NCI-H128 (cell line): Measurements from ENCODE around the gene KDM5C.

Experiments
- DNase-seq: peaks from one replicate; lab custom pipeline; 2025; ENCODE audit not compliant: unreplicated experiment; lab: John Stamatoyannopoulos, UW

Gene KDM5C

GRCh38 chrX:53251307-53251706, 26.3 kb upstream of the KDM5C start:
- no peak for DNase-seq

GRCh38 chrX:53250556-53250955, 25.5 kb upstream of the KDM5C start:
- no peak for DNase-seq

GRCh38 chrX:53249408-53250042, 24.5 kb upstream of the KDM5C start:
- DNase-seq = no peak

GRCh38 chrX:53247928-53248327, 22.9 kb upstream of the KDM5C start:
- DNase-seq = no peak

GRCh38 chrX:53246231-53246630, 21.2 kb upstream of the KDM5C start:
- no peak for DNase-seq

GRCh38 chrX:53244610-53245009, 19.6 kb upstream of the KDM5C start:
- no peak for DNase-seq

- no peak for DNase-seq
These were observed 17.3 kb upstream of the KDM5C start for GRCh38 chrX:53242310-53242709.

GRCh38 chrX:53241558-53241957, 16.6 kb upstream of the KDM5C start:
- no peak for DNase-seq

- DNase-seq = no peak
These were observed 14.5 kb upstream of the KDM5C start for GRCh38 chrX:53239474-53239873.

GRCh38 chrX:53237056-53237455, 12.0 kb upstream of the KDM5C start:
- no peak for DNase-seq

- DNase-seq = no peak
These were observed 11.1 kb upstream of the KDM5C start for GRCh38 chrX:53236025-53236679.

- no peak for DNase-seq
These were observed 10.6 kb upstream of the KDM5C start for GRCh38 chrX:53235566-53235965.

GRCh38 chrX:53234484-53234883, 9.5 kb upstream of the KDM5C start:
- DNase-seq = no peak

- no peak for DNase-seq
These were observed 8.5 kb upstream of the KDM5C start for GRCh38 chrX:53233536-53233935.

GRCh38 chrX:53230116-53230515, 5.1 kb upstream of the KDM5C start:
- no peak for DNase-seq

GRCh38 chrX:53227224-53227765, 2.3 kb upstream of the KDM5C start:
- no peak for DNase-seq

GRCh38 chrX:53223955-53224859, 800 bp downstream of the KDM5C start:
- DNase-seq = no peak

GRCh38 chrX:53223068-53223693, 1.8 kb downstream of the KDM5C start:
- no peak for DNase-seq

- DNase-seq = no peak
These were observed 13.5 kb downstream of the KDM5C start for GRCh38 chrX:53211391-53211978.

- no peak for DNase-seq
These were observed 28.3 kb downstream of the KDM5C start for GRCh38 chrX:53196678-53197077.

- no peak for DNase-seq
These were observed 29.6 kb downstream of the KDM5C start for GRCh38 chrX:53195401-53195800.
